ENCODE measurements around the gene PTCHD1.

PTCHD1 gene

DNA sequence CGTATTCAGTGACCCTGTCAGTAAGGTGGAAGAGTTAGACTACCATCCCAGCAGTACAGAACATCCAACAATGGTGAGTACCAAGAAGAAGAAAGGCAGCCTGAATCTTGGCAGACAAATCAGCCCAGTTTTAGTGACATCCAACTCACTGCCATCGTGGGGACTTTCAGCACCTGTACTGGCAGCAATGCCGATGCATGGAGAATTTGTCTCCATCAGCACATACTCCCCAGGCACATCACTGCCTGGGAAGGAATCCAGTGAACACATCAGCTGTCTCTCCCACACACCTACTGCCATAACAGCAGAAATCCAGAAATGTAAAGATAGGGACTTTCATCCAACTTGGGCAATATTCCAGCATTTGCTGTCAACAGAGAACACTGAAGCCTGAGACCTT lies 29.8 kb downstream of the PTCHD1 start:
- no peak for DNase-seq

DNA sequence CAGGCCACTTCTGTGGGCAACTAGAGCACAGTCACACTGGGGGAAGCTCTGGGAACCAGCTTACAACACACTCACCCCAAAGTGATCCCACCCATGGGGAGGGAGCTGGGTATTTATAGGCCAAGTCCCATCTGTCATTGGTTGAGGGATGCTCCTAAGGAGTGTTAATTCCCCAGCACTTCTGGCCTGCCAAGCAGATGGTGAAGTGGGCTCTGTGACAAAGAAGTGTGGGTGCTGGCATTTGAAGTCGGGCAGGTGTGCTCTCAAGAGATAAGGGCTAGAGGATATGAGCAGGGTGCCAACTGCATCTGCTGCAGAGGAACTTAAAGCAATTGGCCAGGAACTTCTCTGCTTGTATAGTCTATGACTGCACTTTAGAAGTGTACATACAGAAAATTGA lies 30.9 kb downstream of the PTCHD1 start:
- DNase-seq, result no peak

DNA sequence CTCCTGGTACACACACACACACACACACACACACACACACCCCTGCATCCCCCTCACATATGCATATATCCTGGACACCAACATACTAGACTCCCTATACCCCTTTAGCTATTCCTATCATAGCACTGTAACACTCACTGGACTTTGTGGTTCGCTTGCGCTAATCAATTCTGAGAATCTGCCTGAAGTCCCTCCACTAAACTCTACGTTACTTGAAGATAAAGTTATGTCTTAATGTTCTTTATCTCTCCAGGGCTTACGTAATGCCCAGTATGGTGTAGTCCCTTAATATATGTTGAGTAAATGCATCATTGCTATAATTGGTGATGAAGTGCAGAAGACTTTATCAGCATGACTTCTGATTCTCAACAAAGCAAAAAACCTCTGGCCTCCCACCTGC lies 32.3 kb downstream of the PTCHD1 start:
- DNase-seq, result no peak

DNA sequence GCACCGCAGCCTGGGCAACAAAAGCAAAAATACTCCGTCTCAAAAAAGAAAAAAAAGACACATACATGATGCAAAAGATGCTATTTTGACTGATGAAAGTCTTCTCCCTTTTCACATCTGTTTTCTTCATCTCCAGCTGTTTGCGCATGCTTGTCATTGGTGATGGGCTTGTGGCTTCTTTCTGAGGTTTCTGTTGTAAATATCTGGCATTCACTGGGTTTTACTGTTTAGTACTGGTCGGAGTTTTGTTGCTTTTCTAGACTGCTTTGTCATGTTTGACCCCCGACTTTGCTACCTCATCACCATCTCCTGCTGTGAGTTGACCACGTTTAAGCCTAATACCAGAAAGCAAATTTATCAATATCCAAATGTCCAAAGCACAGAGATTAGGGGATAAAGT lies 34.4 kb downstream of the PTCHD1 start:
- no peak for DNase-seq

DNA sequence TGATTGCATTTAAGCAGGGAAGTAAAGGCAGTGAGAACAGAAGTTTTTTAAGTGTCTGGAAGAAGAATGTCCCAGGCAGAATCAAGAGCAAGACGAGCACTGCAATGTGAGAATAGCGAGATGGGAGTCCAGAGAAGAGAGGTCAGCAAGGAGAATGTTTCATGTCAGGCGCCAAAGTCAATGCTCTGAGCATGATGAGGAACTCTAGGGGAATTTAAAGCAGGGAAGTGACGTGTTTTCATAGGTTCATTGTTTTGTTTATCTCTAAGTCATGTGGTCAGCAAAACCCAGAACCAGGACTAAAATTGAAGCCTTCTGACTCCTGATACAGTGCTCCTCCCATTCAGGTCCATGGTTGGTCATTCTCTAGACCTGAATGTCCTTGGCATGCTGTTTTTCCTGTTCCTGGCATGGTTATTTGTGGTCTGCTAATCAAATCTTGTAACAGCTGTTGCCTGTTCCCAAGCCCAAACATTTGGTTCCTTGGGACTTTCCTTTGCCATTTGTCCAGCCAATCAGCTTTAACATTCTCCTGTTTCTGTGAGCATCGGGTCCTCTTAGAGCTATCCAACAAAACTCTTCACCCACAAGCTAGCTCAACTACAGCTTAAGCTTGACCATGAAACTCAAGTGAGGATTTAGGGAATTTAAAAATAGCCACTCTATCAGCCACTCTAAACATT lies 37.7 kb downstream of the PTCHD1 start:
- DNase-seq, result no peak

DNA sequence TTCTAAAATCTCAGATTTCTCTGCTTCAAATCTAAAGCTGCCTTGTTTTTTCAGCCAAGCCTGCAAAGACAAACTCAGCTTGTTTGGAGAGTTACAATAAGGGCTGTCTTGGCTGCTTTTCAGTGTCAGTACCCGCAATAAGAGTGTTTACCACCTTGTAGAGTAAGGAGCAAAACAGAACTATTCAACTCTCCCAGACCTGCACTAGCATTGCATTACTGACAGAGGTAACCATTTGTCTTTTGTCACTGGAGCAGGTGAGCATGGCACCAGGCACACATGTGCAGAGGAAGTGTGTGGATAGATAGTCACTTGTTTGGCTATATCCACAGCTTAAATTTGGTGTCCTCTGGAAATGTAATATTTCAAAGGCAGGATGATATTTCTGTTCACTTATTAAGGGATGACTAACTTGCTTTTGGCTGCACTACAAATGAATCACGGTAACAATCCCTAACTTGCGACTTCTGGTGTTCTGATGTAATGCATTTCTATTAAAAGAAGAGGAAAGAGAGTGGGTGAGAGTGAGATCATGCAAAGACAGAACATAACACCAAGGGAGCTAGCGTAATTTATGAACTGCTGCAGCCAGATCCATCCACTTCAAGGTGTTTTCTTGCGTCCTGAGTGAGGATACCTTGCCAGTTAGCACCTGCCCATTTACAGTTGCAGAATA lies 38.6 kb downstream of the PTCHD1 start:
- no peak for DNase-seq

DNA sequence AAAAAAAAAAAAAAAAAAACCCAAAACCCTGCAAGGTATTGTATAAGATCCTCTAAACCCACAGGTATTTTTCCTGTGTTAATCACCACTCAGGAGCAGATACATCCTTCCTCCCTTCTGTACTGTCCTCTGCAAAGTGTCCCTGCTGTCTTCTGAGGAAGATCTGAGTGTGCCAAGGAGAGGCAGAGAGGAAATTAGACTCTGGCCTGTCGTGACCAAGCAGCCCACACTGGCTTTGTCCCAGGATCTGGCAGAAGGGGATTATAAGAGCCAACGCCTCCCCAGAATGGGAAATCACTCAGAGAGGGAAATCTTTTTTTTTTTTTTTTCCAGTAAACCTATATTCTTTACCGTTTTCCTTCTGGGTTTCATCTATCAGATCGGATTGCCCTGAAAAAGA lies 39.6 kb downstream of the PTCHD1 start:
- no peak for DNase-seq

DNA sequence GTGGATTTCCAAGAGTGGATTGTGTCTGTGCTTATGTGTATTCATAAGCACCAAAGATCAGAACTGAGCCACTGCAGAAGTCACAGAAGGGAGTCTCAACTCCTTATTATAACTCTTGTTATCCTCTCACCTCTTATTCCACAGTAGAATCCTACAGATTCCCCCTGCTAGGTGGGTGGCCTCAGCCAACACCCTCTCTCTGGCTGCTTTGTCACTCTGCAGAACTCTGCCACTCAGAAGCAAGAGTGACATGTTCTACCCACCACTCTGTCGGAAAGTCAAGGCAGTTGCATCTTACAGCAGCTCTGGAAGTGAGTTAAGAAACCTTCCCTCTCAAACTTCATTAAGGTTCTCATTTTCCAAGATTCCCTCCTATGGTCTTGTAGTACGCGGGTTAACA lies 41.9 kb downstream of the PTCHD1 start:
- DNase-seq, result no peak

DNA sequence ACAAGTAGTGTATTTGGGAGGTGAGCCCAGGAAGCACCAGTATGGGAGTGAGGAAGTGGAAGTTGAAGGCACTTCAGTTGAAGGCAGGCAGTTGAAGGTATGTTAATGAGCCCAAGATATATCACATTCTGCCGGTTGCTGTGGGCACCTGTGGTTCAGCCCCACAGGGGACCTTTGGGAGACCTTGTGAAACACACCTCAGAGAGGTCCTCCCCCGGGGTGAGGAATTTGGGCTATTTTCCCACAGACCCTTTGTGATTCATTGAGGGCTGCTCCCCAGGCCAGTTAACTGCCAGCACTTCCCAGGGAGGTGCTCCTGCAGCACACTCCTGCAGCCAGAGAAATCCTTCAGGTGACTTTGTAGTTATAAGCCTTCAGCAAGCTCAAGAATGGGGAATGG lies 45.9 kb downstream of the PTCHD1 start:
- DNase-seq, result no peak

DNA sequence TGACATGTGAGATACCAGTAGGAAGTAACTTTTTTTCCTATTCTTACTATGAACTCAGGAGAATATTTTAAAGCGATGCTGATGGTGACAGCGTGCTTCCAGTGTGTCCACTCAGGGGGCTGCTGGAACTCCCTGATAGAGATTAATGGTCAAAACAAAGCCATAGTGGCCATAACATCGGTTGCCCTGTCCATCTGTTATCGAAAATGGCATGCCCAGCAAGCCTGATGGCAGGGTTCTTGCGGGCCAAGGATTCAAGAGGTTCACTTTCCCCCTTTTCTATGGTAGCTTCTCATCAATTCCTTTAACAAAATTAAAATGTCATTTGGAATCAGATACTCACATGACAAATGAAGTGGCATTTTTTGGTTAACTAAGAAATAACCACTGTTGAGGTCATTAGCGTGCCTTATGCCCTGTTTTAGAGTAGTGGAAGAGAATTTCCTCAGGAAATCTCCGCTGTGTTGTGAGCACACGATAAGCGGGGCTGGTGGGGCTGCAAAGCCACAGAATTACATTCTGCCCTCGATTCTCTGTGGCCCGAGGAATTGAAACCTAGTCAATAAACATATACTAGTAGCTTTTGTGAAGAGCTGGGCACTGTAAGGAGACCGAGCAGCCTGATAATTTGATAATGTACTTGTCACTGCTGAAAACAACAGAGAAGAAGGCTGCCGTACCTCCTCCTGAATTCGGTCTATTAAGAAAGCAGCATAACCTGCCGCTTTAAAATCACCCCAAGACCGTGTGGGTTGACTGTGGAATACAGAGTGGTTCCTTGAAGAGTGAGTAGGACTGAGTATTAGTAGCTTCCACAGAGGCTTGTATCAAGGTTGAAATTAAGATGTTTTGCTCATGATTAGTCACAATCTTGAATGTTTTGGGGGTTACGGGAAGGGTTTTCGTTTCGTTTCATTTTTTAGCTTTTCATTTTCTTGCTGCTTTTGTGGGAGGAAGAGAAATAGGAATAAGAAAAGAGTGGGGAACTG lies 46.7 kb downstream of the PTCHD1 start:
- no peak for DNase-seq

DNA sequence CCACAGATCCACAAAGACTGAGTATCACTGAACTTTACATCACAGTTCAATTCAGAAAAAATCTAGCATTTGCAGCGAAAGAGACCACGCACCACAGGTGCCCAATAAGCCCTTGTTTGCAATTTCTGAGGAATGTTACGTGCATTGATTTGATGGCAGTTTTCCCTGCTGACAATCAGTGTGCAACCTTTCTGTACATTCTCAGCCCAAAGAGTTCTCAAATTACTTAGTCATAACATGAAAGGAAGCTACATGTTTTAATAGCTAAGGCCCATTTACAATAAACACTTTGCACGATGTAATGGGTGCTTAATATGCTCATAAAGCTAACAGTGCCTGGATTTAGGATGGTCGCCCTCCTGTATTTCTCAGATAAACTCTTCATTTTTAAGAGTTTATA lies 47.9 kb downstream of the PTCHD1 start:
- DNase-seq, result no peak

DNA sequence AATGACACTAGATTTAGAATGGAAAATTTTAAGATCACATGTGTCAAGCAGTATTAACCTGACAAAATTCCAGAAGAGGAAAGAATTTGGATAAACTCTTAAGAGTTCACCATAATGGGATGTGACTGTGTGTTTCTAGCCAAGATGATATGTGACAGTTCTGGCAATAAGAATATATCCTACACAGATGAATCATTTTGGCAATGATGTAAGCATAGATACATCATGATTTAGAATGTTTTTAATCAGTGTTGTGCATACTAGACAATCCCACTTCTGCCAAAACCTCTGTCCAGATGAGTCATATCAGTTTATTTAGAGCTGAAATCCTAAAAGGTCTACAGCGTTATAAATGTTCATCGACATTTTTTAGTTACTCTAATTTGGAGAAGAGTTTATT lies 48.8 kb downstream of the PTCHD1 start:
- no peak for DNase-seq

DNA sequence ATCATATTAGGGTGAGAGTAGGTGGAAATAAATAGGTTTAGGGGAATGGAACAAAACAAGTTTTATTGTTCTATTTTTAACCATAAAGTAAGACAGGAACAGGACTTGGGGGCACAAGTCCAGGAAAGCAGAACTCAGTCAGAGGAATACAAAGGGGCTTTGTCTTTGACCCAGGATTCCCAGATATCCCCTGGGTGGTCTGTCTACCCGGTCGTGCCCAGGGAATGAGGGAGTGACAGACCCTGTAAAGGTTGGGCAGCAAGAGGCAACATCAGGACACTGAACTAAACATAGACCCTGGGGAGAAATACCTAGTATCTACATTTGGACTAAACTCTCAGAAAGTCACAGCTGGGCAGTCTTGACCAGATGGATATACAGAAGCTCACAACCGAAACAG lies 50.6 kb downstream of the PTCHD1 start:
- DNase-seq, result no peak

DNA sequence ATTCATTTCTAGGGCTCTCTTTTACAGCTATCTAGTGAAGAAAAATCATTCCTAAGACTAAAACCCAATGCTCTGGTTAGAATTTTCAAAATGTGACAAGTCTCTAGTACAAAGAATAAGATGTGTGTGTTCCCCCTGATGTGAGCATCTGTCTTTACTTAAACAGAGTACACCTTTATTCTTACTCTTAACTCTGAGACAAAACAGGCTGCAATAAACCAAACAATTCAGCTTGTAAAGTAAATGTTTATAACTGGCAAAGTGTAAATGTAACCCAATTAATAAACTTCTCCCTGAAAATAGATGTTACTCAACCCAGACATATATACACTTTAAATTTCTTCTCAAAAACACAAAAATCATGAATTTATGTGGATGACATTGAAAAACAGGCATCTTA lies 51.6 kb downstream of the PTCHD1 start:
- no peak for DNase-seq

DNA sequence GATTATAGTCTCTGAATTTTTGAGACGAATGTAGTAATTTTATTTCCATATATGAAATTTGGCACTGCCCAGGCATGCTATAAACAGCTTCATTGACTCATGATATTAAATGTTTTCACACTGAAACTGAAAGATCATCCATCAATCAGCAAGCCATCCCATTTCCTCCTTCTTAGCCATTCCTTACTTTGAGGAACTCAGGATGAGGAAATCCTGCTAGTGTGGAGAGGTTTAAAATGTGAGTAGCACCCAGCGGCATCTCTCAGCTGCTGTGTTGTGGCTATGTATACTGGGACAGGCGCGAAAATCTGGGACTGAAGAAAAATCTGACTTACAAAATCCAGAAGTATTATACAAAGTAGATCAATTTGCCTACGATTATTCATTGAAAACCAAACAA lies 52.1 kb downstream of the PTCHD1 start:
- DNase-seq, result no peak

DNA sequence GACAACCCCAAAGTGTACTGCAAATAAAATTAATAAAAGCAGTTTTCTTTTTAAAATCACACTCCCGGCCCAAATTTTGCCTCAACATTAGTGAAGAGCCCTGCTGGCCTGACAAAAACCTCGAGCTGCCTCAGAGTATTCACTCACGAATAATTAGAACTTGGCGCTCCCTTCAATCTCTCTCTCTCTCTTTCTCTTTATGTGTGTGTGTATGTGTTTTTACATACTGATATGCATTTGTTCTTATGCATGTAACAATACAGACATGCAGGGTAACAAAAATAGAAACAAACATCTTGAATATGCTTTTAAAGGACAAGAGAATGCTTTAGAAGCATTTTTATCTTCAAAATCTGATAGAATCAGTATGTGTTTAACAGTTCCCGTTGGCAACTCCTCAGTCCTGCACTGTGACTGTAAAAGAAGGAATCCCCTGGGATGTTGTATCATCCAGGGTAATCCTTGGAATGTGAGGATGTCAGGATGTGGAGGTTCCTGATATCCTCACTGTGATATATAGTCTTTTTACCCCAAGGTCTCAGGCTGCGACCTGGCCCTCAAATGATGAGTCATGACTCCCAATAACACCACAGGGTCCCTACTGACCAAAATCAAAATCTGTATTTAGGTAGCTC lies 53.0 kb downstream of the PTCHD1 start:
- DNase-seq, result no peak

DNA sequence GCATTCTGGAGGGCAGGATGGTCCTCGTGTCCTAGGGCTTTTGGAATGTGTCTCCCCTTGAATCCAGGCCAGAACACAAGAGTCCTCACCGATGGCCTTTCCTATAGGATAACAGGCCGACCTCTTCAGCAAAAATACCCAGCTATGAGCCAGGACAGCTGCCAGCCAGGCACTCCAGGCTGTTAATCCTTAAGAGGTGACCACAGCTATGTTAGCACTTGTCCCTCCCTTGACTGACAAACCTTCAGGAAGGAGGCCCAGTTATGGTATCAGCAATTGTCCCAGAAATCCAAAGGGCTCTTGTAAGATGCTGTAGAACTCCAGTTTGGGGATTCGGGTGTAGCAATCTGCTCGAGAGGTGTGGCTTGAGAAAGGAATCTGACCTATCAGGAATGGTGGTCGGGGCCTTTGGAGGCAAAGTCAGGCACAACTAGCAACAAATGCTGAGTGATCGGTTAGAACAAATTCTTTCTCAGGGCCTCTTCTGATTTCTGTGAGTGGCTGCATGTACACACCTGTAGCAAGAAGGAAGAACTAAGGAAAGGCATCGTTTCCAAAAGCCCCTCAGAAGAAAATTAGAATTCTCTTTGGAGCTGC lies 54.6 kb downstream of the PTCHD1 start:
- DNase-seq, result no peak

DNA sequence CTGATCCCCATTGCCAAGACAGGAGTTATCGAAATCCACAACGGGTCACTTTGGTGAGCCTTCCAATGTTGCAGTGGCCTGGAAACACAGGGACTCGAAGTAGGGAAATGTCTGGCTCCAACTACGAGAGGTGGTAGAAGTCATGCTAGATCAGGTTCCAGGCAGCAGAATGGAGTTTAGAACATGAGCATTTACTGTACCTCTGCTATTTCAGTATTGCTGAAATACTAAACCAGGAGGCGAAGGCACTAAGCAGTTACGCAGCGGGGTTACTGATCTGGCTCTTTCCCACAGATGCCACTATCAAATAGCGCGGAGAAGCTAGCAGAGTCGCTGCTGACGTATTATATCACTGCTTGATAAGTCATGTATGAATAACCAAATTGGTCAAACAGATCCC lies 56.3 kb downstream of the PTCHD1 start:
- DNase-seq, result no peak

DNA sequence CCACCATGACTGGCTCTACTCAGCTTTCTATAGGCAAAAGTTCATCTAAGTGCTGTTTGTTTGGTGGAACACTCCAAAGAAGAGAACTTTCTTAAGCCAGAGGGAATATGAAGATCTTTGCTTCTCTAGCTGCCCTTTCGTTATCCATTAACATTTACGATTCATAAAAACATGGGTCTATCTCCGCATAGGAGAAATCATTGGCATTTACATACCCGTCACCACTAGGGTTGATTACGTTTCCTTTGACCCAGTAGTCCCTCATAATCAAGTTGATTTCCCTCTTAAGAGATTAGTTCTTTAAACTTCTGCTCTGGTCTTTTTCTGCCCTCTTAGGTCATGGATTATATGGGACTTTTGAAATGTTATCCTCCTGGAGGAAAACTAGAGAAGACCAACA lies 57.5 kb downstream of the PTCHD1 start:
- DNase-seq, result no peak

DNA sequence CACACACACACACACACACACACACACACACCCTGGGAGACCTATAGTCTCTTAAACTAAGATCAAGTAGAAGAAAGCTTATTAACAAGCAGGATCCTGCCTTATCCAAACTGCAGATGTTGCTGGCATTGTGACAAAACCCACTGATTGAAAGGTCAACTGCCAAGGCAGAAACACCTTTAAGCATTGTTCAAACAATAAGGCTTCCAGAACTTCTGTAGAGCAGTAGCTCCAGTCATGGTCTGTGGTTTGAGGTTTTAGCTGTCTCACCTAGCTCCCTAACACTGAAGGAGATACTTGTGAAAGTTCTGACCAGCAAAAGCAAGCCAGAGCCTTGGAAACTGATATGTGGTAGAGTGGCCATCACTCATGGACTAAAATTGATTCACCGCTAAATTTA lies 59.8 kb downstream of the PTCHD1 start:
- DNase-seq, result no peak

DNA sequence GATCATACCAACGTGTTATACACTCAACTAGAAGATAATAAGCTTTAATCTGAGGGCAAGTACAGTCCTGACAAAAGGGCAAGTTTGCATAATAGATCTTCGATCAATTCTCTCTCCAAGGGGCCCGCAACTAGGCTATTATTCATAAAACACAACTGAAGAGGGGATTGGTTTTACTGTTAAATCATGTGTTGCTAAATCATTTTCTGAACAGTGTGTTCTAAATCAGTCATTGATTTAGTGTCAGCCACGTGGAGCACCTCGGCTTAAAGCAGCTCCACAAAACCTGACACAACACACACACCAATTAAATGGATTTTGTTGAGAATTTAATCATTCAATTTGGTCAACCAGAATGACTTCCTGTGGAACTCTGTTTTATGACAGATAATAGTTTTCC lies 61.6 kb downstream of the PTCHD1 start:
- no peak for DNase-seq

DNA sequence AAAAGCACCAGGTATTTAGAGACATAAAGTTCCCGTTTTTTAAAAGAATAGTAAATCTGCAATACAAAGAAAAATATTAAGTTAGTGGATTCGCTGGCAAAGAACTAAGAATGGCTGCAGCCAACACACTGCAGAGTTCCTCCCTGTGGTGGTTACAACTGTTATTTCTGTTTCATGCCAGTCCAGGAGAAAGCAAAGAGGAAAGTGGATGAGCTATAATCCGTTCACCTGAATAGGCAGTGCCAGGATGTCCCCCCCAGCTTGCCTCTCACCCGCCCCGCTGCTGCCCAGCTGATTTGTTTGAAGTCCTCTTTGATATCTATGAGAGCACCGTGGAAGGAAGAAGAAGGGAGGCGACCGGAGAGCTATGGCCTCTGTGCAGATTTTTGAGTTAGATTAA lies 63.9 kb downstream of the PTCHD1 start:
- DNase-seq, result no peak

DNA sequence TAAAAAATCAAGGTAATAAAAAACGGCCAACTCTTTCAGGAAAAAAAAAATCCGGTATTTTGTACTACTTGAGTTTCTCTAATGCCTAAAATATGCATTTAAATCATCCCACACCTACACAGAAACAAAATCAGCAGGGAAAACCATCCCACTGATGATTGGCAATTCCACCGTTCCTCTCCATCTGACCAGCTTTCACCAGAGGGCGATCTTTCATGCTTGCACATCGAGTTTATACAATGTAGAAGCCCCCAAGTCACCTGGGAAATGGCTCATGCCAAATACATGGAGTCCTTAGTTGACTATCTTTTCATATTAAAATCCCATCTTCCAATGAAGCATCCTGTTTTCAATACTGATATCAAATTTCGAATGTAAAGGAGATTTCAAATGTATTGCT lies 69.2 kb downstream of the PTCHD1 start:
- DNase-seq, result no peak

Measured in CD4-positive, alpha-beta T cell treated with Interleukin-15 for 1 hour (primary cell).